ENCODE results near the gene EXT2. TPM values are rescaled to one million over a fixed set of nuclear protein-coding genes. Genes with fewer than 3 reads are reported as not detected.

EXT2 gene
- total and polyA plus RNA-seq, 8 donors: 14.4 to 36.3 (median 24.9) TPM

GRCh38 chr11:44286911-44287310, 191.4 kb downstream of the EXT2 start:
- Histone ChIP-seq H3K9me3 (no peaks in the 10 kb centered on the region), H3K27me3 (no peaks in the 10 kb centered on the region), H3K27ac (no peak overlapping the region), H3K36me3 (no peaks in the 10 kb centered on the region), H3K4me1 (no peaks in the 10 kb centered on the region), H3K4me3 (no peak overlapping the region)
- no peak for FAIRE-seq
- intact Hi-C loops (cut with DNase I): loop anchor here in 1 of 3 donors (5.0 kb wide), 1 partner anchor 250 kb away; no protein-coding TSS in a partner anchor
- DNase-seq: no peak
- no peak for ATAC-seq
- WGBS, 2 donors: 54 to 71% methylated on average over 11 of the region's 11 CpGs
- TF ChIP-seq CTCF (IDR thresholded peaks at IDR 0.05): no peak

GRCh38 chr11:44288133-44288526, 192.7 kb downstream of the EXT2 start:
- no peaks in the 10 kb centered on the region for H3K36me3 ChIP-seq
- intact Hi-C loops (cut with DNase I): loop anchor here in 2 of 3 donors (2.0 to 5.0 kb wide), 2 partner anchors 249 to 251 kb away; no protein-coding TSS in a partner anchor
- H3K27ac ChIP-seq: no peak overlapping the region
- 83 to 90% methylated on average over 3 of the region's 3 CpGs for WGBS, 2 donors
- no peaks in the 10 kb centered on the region for H3K4me1 ChIP-seq
- H3K4me3 ChIP-seq: no peak overlapping the region
- DNase-seq (no peak), ATAC-seq (no peak), FAIRE-seq (no peak)
- no peaks in the 10 kb centered on the region for H3K27me3 ChIP-seq
- no peaks in the 10 kb centered on the region for H3K9me3 ChIP-seq
- TF ChIP-seq CTCF (IDR thresholded peaks at IDR 0.05): no peak

GRCh38 chr11:44290208-44290607, 194.7 kb downstream of the EXT2 start:
- no peak for TF ChIP-seq CTCF (IDR thresholded peaks at IDR 0.05)
- Histone ChIP-seq H3K9me3 (no peaks in the 10 kb centered on the region), H3K27ac (no peak overlapping the region), H3K4me1 (no peaks in the 10 kb centered on the region), H3K36me3 (no peaks in the 10 kb centered on the region), H3K4me3 (no peak overlapping the region), H3K27me3 (no peaks in the 10 kb centered on the region)
- no peak for DNase-seq
- peak in 1 of 4 donors; percentile 11 for ATAC-seq
- no peak for FAIRE-seq
- intact Hi-C loops (cut with DNase I): no loop called here
- WGBS, 2 donors: 35 to 38% methylated on average over 4 of the region's 4 CpGs

Other genes with a start within 250 kb of the EXT2 start
- 10 to 100 TPM; 13.9 to 20.1 (median 17.0) TPM for gene ALKBH3, start 214.8 kb upstream of the EXT2 start, total RNA-seq
- 10 to 100 TPM; 22.5 to 29.1 TPM for gene ALKBH3, start 214.8 kb upstream of the EXT2 start, polyA plus RNA-seq
- 10 to 100 TPM in 3 of 6 donors, 1 to 10 TPM in 3; 3.7 to 45.1 (median 14.0) TPM for gene C11orf96, start 153.0 kb upstream of the EXT2 start, total RNA-seq
- gene C11orf96, start 153.0 kb upstream of the EXT2 start, polyA plus RNA-seq: 10 to 100 TPM; 28.4 to 33.1 TPM
- not detected for gene ACCSL, start 47.7 kb upstream of the EXT2 start, total RNA-seq
- gene ACCSL, start 47.7 kb upstream of the EXT2 start, polyA plus RNA-seq: not detected
- gene ACCS, start 29.4 kb upstream of the EXT2 start, total RNA-seq: 10 to 100 TPM; 10.1 to 20.9 (median 15.0) TPM
- gene ACCS, start 29.4 kb upstream of the EXT2 start, polyA plus RNA-seq: 10 to 100 TPM; 47.9 to 68.1 TPM
- under 1 TPM in 2 of 6 donors, not detected in 4; 0.03 to 0.04 TPM for gene ALX4, start 214.5 kb downstream of the EXT2 start, total RNA-seq
- gene ALX4, start 214.5 kb downstream of the EXT2 start, polyA plus RNA-seq: under 1 TPM in 1 of 2 donors, not detected in 1; 0.02 TPM

Measured in pancreas (tissue), 10 donors.